HepG2 (cell line): ENCODE data around the gene HSD17B8. TPM values are rescaled to one million over a fixed set of nuclear protein-coding genes. Genes with fewer than 3 reads are reported as not detected.

Experiments used
- CBX5 ChIP-seq: sonication (generic); formaldehyde crosslinking; IDR thresholded peaks from 2 replicates; pipeline ENCODE4 v1.4.0; 2020; ENCODE audit warnings: missing genetic modification reagents, borderline replicate concordance
- DR1 ChIP-seq: sonication (generic); formaldehyde crosslinking; IDR thresholded peaks from 2 replicates; pipeline ENCODE4 v1.8.0; 2021; ENCODE audit warnings: mild to moderate bottlenecking, missing genetic modification reagents, inconsistent platforms
- ETS1 ChIP-seq: sonication (generic); formaldehyde crosslinking; IDR thresholded peaks from 2 replicates; pipeline ENCODE4 v1.4.0; 2020; ENCODE audit warnings: missing genetic modification reagents
- FOXP1 ChIP-seq, 2 experiments: fragments of 450-650 bp in 1 of 2; IDR thresholded peaks; 2 replicates each; pipeline ENCODE4 v1.6.1; 2017 to 2018; ENCODE audit warnings: antibody characterized with exemption in 1 of 2
- GATA4 ChIP-seq: sonication (generic); IDR thresholded peaks from 2 replicates; pipeline ENCODE4 v1.6.1; 2016; ENCODE audit warnings: antibody characterized with exemption, low read depth, borderline replicate concordance
- ISL2 ChIP-seq: sonication (generic); formaldehyde crosslinking; IDR thresholded peaks from 2 replicates; pipeline ENCODE4 v1.5.0; 2020; ENCODE audit warnings: missing genetic modification reagents
- KAT8 ChIP-seq: IDR thresholded peaks from 2 replicates; pipeline ENCODE4 v1.6.1; 2016; ENCODE audit warnings: missing genetic modification reagents, missing compliant biosample characterization
- MIER3 ChIP-seq: IDR thresholded peaks from 2 replicates; pipeline ENCODE4 v1.6.1; 2016; ENCODE audit warnings: missing compliant biosample characterization, borderline replicate concordance
- MLLT10 ChIP-seq: sonication (generic); formaldehyde crosslinking; IDR thresholded peaks from 2 replicates; pipeline ENCODE4 v1.4.0; 2020; ENCODE audit warnings: missing genetic modification reagents
- NCOR1 ChIP-seq: fragments of 200-600 bp; sonication (generic); IDR thresholded peaks from 2 replicates; pipeline ENCODE4 v1.7.0; 2017; ENCODE audit warnings: antibody characterized with exemption, low read length, borderline replicate concordance
- NR2F1 ChIP-seq, 2 experiments: fragments of 450-650 bp in 1 of 2; formaldehyde crosslinking in 1 of 2; IDR thresholded peaks; 2 replicates each; pipeline versions ENCODE4 v1.5.0 to v1.6.1; 2016 to 2020; ENCODE audit warnings: mild to moderate bottlenecking in 1 of 2, missing compliant biosample characterization in 1 of 2, missing genetic modification reagents in 1 of 2, moderate library complexity in 1 of 2
- PRDM10 ChIP-seq: sonication (generic); formaldehyde crosslinking; IDR thresholded peaks from 2 replicates; pipeline ENCODE4 v1.4.0; 2020; ENCODE audit warnings: low read depth, missing genetic modification reagents
- THAP11 ChIP-seq: IDR thresholded peaks from 2 replicates; pipeline ENCODE4 v1.6.1; 2016; ENCODE audit warnings: missing biosample characterization, missing genetic modification reagents
- ZNF12 ChIP-seq: sonication (generic); formaldehyde crosslinking; IDR thresholded peaks from 2 replicates; pipeline ENCODE4 v1.5.0; 2020; ENCODE audit warnings: missing genetic modification reagents
- ZNF280D ChIP-seq: sonication (generic); formaldehyde crosslinking; IDR thresholded peaks from 2 replicates; pipeline ENCODE4 v1.5.1; 2020; ENCODE audit warnings: mild to moderate bottlenecking, missing genetic modification reagents
- ZNF567 ChIP-seq: sonication (generic); formaldehyde crosslinking; IDR thresholded peaks from 2 replicates; pipeline ENCODE4 v1.8.1; 2023; ENCODE audit warnings: mild to moderate bottlenecking, missing genetic modification reagents, borderline replicate concordance
- ZNF790 ChIP-seq: sonication (generic); formaldehyde crosslinking; IDR thresholded peaks from 2 replicates; pipeline ENCODE4 v1.8.0; 2022; ENCODE audit warnings: missing genetic modification reagents, mild to moderate bottlenecking, borderline replicate concordance
- ZNF792 ChIP-seq: IDR thresholded peaks from 2 replicates; pipeline ENCODE4 v1.6.1; 2016
- polyA plus RNA-seq, 8 experiments: library from polyadenylated mRNA; depleted of rRNA in 3 of 8; stranded (reverse) in 7 of 8; unstranded in 1 of 8; fragments of >200 nt; fragmentation: Illumina TruSeq in 4 of 8; extraction: Trizol in 4 of 8; gene quantifications; 2 replicates each; pipeline versions ENCODE4 v1.2.1 to v1.2.3, GENCODE V29; 2011 to 2016; ENCODE audit warnings: low read depth in 4 of 8, missing spikeins in 1 of 8, mixed read lengths in 1 of 8; ENCODE audit not compliant: insufficient read depth in 1 of 8
- total RNA-seq, 5 experiments: library from RNA; depleted of rRNA; stranded (reverse); fragments of >200 nt; fragmentation: Illumina TruSeq; extraction: Trizol; gene quantifications; 2 replicates each; pipeline ENCODE4 v1.2.3, GENCODE V29; 2016; ENCODE audit warnings: low read depth in 1 of 5

The HSD17B8 gene
- total and polyA plus RNA-seq, 2 of the 13 experiments (the other 11 are each of a cell fraction or from before 2014, with no cell fraction given), result 12.6 to 20.1 TPM

GRCh38 chr6:33201147-33201545 lies 3.3 kb upstream of the HSD17B8 start (continued):
- TF ChIP-seq MIER3 (no peak), GATA4 (no peak), THAP11 (CRISPR knock-in tag) (no peak), KAT8 (CRISPR knock-in tag) (no peak), MLLT10 (CRISPR knock-in tag) (no peak), ZNF280D (no peak), CBX5 (CRISPR knock-in tag) (no peak; the same call in 1 of the 2 replicates), PRDM10 (CRISPR knock-in tag) (no peak), ZNF792 (CRISPR knock-in tag) (no peak; the same call in 1 of the 2 replicates), ISL2 (CRISPR knock-in tag) (no peak), ZNF12 (CRISPR knock-in tag) (no peak), ZNF567 (CRISPR knock-in tag) (no peak), FOXP1 (IDR thresholded peaks at IDR 0.05) (no peak), FOXP1 (CRISPR knock-in tag; IDR thresholded peaks at IDR 0.05) (no peak), ZNF790 (CRISPR knock-in tag) (no peak), ETS1 (no peak), DR1 (CRISPR knock-in tag) (no peak), NR2F1 (CRISPR knock-in tag; IDR thresholded peaks at IDR 0.05) (peak in 1 of 2 experiments; percentile 56; a peak in 1 of 4 replicates), NCOR1 (no peak)
